GM18868 (cell line): ENCODE measurements around the gene CPT1B.
"Not testable (repeated sequence)": the region's sequence is repeated elsewhere in the genome, so short reads cannot be mapped to it uniquely, and the experiment has no call there.

Source experiments
- ATAC-seq: cut with Tn5 transposase; IDR thresholded peaks from one replicate; pipeline ENCODE4 v1.9.1; 2021; ENCODE audit warnings: mild to moderate bottlenecking, moderate library complexity; ENCODE audit not compliant: unreplicated experiment

The CPT1B gene

DNA sequence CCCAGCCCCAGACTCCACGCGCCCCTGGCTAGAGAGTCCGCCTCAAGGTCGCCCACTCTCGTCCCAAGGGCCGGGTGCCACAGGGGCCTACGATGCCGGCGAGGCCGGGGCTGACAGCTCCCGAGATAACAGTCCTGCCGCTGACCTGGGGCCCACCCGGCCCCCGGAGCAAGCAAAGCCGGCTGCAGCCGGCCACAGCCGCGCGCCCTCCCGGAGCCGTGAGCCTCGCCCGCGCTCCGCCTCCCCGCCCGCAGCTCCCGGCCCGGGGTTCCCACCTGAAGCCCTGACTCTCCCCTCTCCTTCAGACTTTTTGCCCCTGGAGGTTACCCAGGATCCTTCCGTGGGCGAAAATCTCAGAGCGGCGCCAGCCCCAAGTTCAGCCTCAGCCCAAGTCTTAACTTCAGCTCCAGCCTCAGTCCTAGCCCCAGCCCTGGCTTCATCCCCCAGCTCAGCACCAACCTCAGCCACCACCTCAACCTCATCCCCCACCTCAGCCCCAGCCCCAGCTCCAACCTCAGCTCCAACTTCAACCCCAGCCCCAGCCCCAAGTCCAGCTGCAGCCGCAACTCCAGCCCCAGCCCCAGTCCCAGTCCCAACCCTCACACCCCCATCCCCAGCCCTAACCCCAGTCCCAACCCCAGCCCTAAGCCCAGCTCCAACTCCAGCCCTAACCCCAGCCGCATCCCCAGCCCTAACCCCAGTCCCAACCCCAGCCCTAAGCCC is 30.8 kb downstream of the CPT1B start:
- no peak for ATAC-seq

GRCh38 chr22:50546326-50547262 is 31.6 kb downstream of the CPT1B start:
- ATAC-seq: no peak

DNA sequence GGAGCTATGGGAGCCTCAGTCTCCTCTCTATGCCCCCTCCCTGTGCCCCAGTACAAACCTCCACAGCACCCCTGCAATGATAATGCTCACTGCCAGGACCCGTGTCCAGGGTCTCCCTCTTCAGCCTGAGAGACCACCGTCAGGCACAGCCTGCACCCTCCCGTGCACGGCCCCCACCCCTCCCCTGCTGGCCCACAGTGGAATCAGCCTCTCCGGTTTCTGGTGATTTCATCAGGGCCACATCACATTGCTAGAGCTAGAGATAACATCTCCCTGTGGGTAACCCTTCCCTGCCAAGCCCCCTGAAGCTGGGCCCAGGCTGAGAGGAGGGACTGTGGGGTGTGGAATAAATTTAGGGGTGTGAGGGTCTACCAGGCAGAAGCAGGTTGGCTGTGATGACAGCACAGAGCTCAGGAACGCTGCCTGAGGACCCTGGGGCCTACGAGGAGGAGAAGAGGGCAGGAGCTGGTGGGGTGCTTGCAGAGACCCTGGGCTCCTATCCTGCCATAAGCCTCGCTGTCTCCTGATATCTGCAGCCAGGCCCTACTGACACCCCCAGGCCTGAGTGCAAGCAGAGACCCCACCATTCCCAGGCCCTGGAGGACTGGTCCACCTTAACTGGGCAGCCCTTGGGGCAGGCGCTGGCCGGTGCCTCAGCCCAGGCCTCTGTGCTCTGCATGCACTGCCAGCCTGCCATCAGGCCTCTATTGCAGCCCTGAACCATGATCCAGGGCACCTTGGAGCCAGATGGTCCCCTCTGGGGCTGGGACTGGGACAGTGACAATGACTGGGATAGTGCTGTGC is 32.5 kb downstream of the CPT1B start, which contains the start of gene KLHDC7B:
TSS of gene KLHDC7B (plus strand) at position 378 of the 804 bp plus-strand sequence. CDS start at position 723, 345 bp downstream.
- no peak for ATAC-seq

GRCh38 chr22:50544746-50545253 is 33.4 kb downstream of the CPT1B start:
- no peak for ATAC-seq

GRCh38 chr22:50544078-50544745 is 34.0 kb downstream of the CPT1B start:
- ATAC-seq: no peak

DNA sequence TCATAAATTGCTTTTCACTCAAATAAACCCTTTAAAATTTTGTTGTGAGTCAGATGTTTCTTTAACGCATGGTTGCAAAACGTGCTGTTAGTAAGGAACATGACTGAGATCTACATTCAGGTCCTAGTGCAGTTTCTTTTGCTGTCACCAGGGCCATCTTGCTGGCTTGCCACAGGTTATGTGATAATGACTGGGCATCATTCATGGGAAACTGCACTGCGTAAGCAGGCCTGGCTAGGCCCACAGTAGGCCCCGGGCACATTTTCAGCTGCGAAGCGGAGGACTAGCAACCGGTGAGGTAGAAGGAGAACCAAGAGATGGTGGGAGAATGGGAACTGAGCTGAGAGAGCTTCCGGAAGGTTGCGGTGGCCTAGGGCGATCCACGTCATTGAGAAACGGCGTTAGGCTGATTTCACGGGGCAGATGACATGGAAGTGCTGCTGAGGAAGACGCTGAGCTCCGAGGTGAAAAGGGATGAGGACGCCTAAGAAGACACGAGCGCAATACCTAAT is 35.8 kb downstream of the CPT1B start:
- ATAC-seq: no peak

DNA sequence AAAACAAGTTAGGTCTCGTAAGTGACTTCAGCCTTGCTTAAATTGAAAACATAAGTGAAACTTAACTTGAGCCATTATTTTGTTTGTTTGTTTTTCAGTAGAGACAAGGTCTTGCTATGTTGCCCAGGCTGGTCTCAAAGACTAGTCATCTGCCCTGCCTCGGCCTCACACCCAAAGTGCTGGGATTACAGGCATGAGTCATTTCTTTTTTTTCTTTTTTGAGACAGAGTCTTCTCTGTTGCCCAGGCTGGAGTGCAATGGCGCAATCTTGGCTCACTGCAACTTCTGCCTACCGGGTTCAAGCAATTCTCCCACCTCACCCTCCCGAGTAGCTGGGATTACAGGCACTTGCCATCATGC is 36.6 kb downstream of the CPT1B start:
- ATAC-seq: peak; percentile 23

DNA sequence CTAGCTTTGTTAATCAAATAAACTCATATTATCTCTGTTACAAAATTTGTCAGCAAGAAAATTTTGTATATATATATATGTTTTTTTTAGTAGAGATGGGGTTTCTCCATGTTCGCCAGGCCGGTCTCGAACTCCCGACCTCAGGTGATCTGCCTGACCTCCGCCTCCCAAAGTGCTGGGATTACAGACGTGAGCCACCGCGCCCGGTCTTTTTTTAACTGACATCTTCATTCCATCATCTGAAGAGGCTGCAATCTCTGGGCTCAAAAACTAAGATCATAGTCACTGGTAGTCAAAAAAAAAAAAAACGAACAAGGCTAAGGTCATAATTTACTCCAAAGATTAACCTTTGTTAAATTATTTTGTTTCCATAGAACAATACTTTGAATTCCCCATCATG is 37.8 kb downstream of the CPT1B start:
- ATAC-seq: no peak

GRCh38 chr22:50537765-50538164 is 40.5 kb downstream of the CPT1B start:
- no peak for ATAC-seq

GRCh38 chr22:50536226-50536625 is 42.0 kb downstream of the CPT1B start:
- ATAC-seq: no peak

GRCh38 chr22:50535113-50535512 is 43.1 kb downstream of the CPT1B start:
- no peak for ATAC-seq

- ATAC-seq: not testable (repeated sequence)
Measured at GRCh38 chr22:50533856-50534711, 44.1 kb downstream of the CPT1B start.

- ATAC-seq: no peak
Measured at GRCh38 chr22:50532824-50533796, 45.1 kb downstream of the CPT1B start.

- ATAC-seq: no peak
Measured at GRCh38 chr22:50531962-50532674, 46.1 kb downstream of the CPT1B start.

GRCh38 chr22:50531546-50531961 is 46.7 kb downstream of the CPT1B start:
- ATAC-seq: no peak

DNA sequence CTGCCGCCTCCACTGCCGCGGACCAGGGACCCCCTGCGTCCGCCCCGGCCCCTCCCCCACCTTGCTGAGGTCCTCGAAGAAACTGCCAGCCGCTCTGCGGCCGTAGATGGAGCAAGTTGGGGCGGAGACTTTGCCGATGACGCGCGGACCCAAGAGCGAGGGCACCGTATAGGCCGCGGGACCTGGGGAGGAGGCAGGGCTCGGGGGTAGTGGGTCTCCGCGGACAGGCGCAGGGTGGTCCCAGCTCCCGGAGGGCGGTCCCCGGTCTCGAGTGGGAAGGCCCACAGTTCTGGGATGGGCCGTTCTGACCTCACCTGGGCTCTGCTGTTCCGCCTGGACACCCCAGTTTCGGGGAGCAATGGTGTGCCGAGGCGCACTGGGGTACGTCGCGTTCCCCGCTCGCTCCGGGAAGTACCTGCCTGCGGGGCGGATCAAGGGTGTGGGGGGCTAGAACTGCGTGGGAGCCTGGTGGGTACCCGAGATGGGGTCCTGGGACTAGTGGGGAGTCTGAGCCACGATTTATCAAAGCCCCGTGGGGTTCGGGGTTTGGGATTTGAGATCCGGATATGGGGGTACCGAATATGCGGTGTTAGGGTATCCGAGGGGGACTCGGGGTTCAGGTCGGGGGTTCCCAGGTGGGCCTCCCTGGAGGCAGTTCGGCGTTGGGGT is 47.2 kb downstream of the CPT1B start:
- ATAC-seq: no peak

GRCh38 chr22:50530580-50530876 is 47.7 kb downstream of the CPT1B start:
- ATAC-seq: no peak
